ENCODE data around the gene AKTIP.

- TF ChIP-seq POLR2A (IDR thresholded peaks at IDR 0.05), result no peak
- TF ChIP-seq CTCF (IDR thresholded peaks at IDR 0.05), result no peak
Observed at GRCh38 chr16:53494636-53495035, 8.4 kb downstream of the AKTIP start.

Data from thyroid gland (tissue), 4 donors.